Esophagus muscularis mucosa (tissue), 4 donors: ENCODE data around the gene ZNF787. TPM values are rescaled to one million over a fixed set of nuclear protein-coding genes. Genes with fewer than 3 reads are reported as not detected.

Source experiments
- DNase-seq: peaks from one replicate; pipeline ENCODE4 v3.0.0-alpha.2; 2017; ENCODE audit errors: extremely low spot score
- H3K27ac ChIP-seq, 4 donors: fragments of 200-600 bp; sonication (generic); replicated peaks in 1 of 4; 1 replicate in 3 of 4; 2 replicates in 1 of 4; pipeline ENCODE4 v1.5.1; 2016 to 2019; ENCODE audit warnings: mild to moderate bottlenecking in 1 of 4
- H3K27me3 ChIP-seq, 4 donors: fragments of 200-600 bp; sonication (generic); one replicate each; pipeline versions ENCODE4 v1.5.1 to v1.6.0; 2016 to 2019
- H3K36me3 ChIP-seq, 4 donors: fragments of 200-600 bp; sonication (generic); one replicate each; pipeline ENCODE4 v1.5.1; 2016 to 2019
- H3K4me1 ChIP-seq, 4 donors: fragments of 200-600 bp; sonication (generic); one replicate each; pipeline ENCODE4 v1.5.1; 2016 to 2019
- H3K4me3 ChIP-seq, 4 donors: fragments of 200-600 bp; sonication (generic); 1 replicate in 2 of 4; 2 replicates in 2 of 4; pipeline ENCODE4 v1.5.1; 2016 to 2019; ENCODE audit warnings: mild to moderate bottlenecking in 4 of 4, moderate library complexity in 1 of 4
- H3K9me3 ChIP-seq, 4 donors: fragments of 200-600 bp; sonication (generic); 1 replicate in 3 of 4; 2 replicates in 1 of 4; pipeline ENCODE4 v1.5.1; 2016 to 2019
- EP300 ChIP-seq: sonication (generic); formaldehyde crosslinking; IDR thresholded peaks from one replicate; pipeline ENCODE4 v1.6.1; 2017; ENCODE audit warnings: antibody characterized with exemption
- POLR2A ChIP-seq: fragments of 450-650 bp; IDR thresholded peaks from one replicate; pipeline ENCODE4 v1.6.1; 2017; ENCODE audit warnings: antibody characterized with exemption, moderate library complexity, mild to moderate bottlenecking, low read depth
- POLR2AphosphoS5 ChIP-seq, 2 donors: sonication (generic); formaldehyde crosslinking; IDR thresholded peaks; one replicate each; pipeline ENCODE4 v1.6.1; 2017; ENCODE audit warnings: antibody characterized with exemption in 2 of 2
- WGBS: methylation state at CpG from one replicate; pipeline ENCODE4 v1.1.5; 2018; 5-methylcytosine and 5-hydroxymethylcytosine counted together
- intact Hi-C: fragments of 100-400 bp; cut with DNase I; formaldehyde crosslinking; loops from one replicate; pipeline ENCODE4 v1.15.1; 2023
- total RNA-seq, 4 donors: library from RNA; depleted of rRNA; stranded (reverse); fragments of >200 nt; gene quantifications; one replicate each; pipeline versions ENCODE4 v1.1.0 to v1.2.1, GENCODE V29; 2016
- TF ChIP-seq, protein P1 (sequence below), 3 experiments: fragments of 200-600 bp in 2 of 3; fragments of 450-650 bp in 1 of 3; sonication (generic) in 2 of 3; IDR thresholded peaks; one replicate each; pipeline ENCODE4 v1.5.1; 2017 to 2019; ENCODE audit warnings: antibody characterized with exemption in 3 of 3, mild to moderate bottlenecking in 2 of 3, moderate library complexity in 1 of 3

ZNF787 gene
- total RNA-seq, 4 donors from 2014 or later: 15.0 to 34.2 (median 28.4) TPM

- Histone ChIP-seq H3K9me3 (no peaks in the 10 kb centered on the region), H3K36me3 (peaks cover 15 to 44% (median 39%) of the 10 kb centered on the region in 4 donors), H3K27me3 (no peaks in the 10 kb centered on the region), H3K27ac (no peak overlapping the region), H3K4me3 (no peak overlapping the region), H3K4me1 (peaks cover 0 to under 1% (median 0%) of the 10 kb centered on the region in 4 donors)
- DNase-seq: no peak
- 78% methylated on average over 8 of the region's 9 CpGs for WGBS
- intact Hi-C loops: no loop called here
- TF ChIP-seq EP300 (no peak), POLR2A (no peak), POLR2AphosphoS5 (IDR thresholded peaks at IDR 0.05) (no peak)
- TF ChIP-seq, protein P1, sequence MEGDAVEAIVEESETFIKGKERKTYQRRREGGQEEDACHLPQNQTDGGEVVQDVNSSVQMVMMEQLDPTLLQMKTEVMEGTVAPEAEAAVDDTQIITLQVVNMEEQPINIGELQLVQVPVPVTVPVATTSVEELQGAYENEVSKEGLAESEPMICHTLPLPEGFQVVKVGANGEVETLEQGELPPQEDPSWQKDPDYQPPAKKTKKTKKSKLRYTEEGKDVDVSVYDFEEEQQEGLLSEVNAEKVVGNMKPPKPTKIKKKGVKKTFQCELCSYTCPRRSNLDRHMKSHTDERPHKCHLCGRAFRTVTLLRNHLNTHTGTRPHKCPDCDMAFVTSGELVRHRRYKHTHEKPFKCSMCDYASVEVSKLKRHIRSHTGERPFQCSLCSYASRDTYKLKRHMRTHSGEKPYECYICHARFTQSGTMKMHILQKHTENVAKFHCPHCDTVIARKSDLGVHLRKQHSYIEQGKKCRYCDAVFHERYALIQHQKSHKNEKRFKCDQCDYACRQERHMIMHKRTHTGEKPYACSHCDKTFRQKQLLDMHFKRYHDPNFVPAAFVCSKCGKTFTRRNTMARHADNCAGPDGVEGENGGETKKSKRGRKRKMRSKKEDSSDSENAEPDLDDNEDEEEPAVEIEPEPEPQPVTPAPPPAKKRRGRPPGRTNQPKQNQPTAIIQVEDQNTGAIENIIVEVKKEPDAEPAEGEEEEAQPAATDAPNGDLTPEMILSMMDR (IDR thresholded peaks at IDR 0.05): no peak
Observed at GRCh38 chr19:56162258-56162657, 41.2 kb upstream of the ZNF787 start.

- DNase-seq: no peak
- H3K9me3 ChIP-seq: no peaks in the 10 kb centered on the region
- H3K27me3 ChIP-seq: no peaks in the 10 kb centered on the region
- peaks cover 15 to 51% (median 42%) of the 10 kb centered on the region in 4 donors for H3K36me3 ChIP-seq
- H3K4me1 ChIP-seq: peaks cover 0 to 5% (median 0%) of the 10 kb centered on the region in 4 donors
- intact Hi-C loops: no loop called here
- no peak overlapping the region for H3K27ac ChIP-seq
- no peak overlapping the region for H3K4me3 ChIP-seq
- TF ChIP-seq POLR2A: no peak
- TF ChIP-seq, protein P1 (IDR thresholded peaks at IDR 0.05): no peak
- no peak for TF ChIP-seq POLR2AphosphoS5 (IDR thresholded peaks at IDR 0.05)
- no peak for TF ChIP-seq EP300
- WGBS: 97% methylated on average over 6 of the region's 11 CpGs
Observed at GRCh38 chr19:56161534-56161933, 40.4 kb upstream of the ZNF787 start.

GRCh38 chr19:56159622-56160271, 38.7 kb upstream of the ZNF787 start:
- 97% methylated on average over 35 of the region's 69 CpGs for whole genome bisulfite sequencing
- H3K36me3 ChIP-seq: peaks cover 15 to 68% (median 55%) of the 10 kb centered on the region in 4 donors
- no peak for DNase-seq
- peaks cover 0 to 13% (median 4%) of the 10 kb centered on the region in 4 donors for H3K4me1 ChIP-seq
- no peak overlapping the region for H3K4me3 ChIP-seq
- TF ChIP-seq, protein P1 (IDR thresholded peaks at IDR 0.05): no peak
- no peak for TF ChIP-seq POLR2AphosphoS5 (IDR thresholded peaks at IDR 0.05)
- no peak for TF ChIP-seq POLR2A
- no peak for TF ChIP-seq EP300
- no peak overlapping the region for H3K27ac ChIP-seq
- intact Hi-C loops: no loop called here
- no peaks in the 10 kb centered on the region for H3K9me3 ChIP-seq
- H3K27me3 ChIP-seq: no peaks in the 10 kb centered on the region

DNA sequence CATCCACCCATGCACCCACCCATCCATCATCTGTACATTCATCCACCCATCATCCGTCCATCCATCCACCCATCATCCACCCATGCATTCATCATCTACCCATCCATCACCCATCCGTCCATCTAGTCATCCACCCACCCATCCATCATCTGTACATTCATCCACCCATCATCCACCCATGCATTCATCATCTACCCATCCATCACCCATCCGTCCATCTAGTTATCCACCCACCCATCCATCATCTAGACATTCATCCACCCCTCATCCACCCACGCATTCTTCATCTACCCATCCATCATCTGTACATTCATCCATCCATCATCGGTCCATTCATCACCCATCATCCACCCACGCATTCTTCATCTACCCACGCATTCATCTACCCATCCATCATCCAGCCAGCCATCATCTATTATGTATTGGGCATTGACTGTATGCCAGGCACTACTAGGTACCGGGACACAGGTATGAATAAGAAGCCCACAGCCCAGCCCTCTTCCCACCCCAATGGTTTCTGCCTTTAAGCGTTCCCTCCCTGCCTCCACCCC, 38.0 kb upstream of the ZNF787 start:
- Histone ChIP-seq H3K4me1 (peaks cover 0 to 13% (median 6%) of the 10 kb centered on the region in 4 donors), H3K4me3 (no peak overlapping the region), H3K9me3 (no peaks in the 10 kb centered on the region), H3K36me3 (peaks cover 15 to 75% (median 57%) of the 10 kb centered on the region in 4 donors), H3K27me3 (no peaks in the 10 kb centered on the region), H3K27ac (no peak overlapping the region)
- no peak for DNase-seq
- TF ChIP-seq POLR2AphosphoS5 (IDR thresholded peaks at IDR 0.05) (no peak), EP300 (no peak), POLR2A (no peak)
- TF ChIP-seq, protein P1 (IDR thresholded peaks at IDR 0.05): no peak
- WGBS: 96% methylated on average over 9 of the region's 9 CpGs
- intact Hi-C loops: no loop called here
